ENCODE measurements around the gene MKLN1.

MKLN1 gene

DNA sequence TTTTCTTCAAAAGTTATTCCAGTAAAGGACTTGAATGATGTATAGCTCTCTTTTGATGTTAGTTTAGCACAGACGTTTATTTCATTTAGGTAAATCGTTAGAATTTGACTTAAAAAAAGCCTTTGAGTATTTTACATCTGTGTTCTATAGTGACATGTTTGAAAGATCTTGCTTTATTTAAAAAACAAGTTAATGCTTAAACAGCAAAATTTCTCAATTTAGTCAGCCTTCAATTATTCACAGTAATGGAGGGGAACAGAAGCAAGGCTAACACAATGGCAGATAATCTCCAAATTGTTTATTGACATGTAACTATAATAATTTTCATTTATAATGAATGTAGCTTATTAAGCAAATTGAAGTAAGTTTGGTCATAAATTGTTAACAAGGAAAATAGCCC lies 63.5 kb downstream of the MKLN1 start:
- FAIRE-seq (no peak), DNase-seq (ENCODE audit: insufficient read length, low spot score) (no peak)
- TF ChIP-seq, protein P1, sequence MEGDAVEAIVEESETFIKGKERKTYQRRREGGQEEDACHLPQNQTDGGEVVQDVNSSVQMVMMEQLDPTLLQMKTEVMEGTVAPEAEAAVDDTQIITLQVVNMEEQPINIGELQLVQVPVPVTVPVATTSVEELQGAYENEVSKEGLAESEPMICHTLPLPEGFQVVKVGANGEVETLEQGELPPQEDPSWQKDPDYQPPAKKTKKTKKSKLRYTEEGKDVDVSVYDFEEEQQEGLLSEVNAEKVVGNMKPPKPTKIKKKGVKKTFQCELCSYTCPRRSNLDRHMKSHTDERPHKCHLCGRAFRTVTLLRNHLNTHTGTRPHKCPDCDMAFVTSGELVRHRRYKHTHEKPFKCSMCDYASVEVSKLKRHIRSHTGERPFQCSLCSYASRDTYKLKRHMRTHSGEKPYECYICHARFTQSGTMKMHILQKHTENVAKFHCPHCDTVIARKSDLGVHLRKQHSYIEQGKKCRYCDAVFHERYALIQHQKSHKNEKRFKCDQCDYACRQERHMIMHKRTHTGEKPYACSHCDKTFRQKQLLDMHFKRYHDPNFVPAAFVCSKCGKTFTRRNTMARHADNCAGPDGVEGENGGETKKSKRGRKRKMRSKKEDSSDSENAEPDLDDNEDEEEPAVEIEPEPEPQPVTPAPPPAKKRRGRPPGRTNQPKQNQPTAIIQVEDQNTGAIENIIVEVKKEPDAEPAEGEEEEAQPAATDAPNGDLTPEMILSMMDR (IDR thresholded peaks at IDR 0.05; ENCODE audit: insufficient read depth, missing control alignments) = no peak

DNA sequence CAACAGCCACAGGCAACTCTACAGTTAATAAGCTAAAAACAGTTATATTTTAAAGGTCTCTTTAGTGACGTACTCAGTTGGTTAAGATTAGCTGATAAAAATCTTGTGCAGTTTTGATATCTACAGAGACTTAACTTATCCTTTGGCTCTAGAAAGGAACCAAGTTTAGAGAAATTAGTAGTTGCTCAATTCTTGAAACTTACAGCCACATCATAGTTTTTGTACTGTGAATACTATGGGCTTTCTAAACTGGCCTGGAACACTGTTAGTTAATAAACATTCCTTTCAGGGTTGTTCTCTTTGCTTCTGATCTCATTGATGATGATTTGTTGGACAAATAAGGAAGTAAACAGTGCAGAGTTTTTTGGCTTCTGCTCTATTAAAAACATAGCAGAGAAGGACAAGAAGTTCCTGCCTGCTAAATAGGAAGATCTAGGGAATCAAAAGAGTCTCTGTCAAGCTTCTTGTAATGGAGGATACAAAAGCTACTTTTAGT lies 73.1 kb downstream of the MKLN1 start:
- no peak for DNase-seq (ENCODE audit: insufficient read length, low spot score)
- no peak for FAIRE-seq
- TF ChIP-seq, protein P1 (IDR thresholded peaks at IDR 0.05; ENCODE audit: insufficient read depth, missing control alignments) = no peak

DNA sequence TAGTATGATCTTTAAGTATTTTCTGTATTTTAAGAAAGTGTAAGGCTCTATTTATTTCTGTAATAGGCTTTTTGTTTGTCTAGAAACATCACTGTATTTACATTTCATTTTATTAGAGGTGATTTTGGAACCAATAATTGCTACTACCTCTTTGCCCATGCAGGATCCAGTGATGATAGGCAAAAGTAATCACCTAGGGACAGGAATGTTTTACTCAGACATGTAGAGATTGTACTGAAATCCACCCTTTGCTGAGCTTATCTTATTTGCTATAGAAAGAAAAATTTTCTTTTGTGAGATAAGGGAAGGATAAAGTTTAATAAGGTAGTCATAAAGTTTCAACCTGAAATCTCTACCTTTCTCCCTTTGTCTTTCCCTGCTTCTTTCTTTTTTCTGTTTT lies 73.5 kb downstream of the MKLN1 start:
- TF ChIP-seq, protein P1 (IDR thresholded peaks at IDR 0.05; ENCODE audit: insufficient read depth, missing control alignments) = no peak
- DNase-seq (ENCODE audit: insufficient read length, low spot score) (no peak), FAIRE-seq (no peak)

DNA sequence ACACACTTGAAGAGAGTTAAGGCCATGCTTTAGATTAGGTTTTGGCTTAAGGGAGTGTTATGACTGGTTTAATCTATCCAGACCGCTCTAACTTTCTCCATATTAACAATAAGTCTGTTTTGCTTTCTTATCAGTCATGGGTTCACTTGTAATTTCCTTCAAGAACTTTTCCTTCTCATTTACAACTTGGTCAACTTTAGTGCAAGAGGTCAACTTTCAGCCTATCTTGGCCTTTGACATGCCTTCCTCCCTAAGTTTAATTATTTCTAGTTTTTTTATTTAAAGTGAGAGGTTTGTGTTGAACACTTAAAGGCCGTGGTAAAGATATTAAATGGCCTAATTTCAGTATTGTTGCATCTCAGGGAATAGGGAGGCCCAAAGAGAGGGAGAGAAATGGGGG lies 75.6 kb downstream of the MKLN1 start:
- TF ChIP-seq, protein P1 (IDR thresholded peaks at IDR 0.05; ENCODE audit: insufficient read depth, missing control alignments) = no peak
- DNase-seq (ENCODE audit: insufficient read length, low spot score) (no peak), FAIRE-seq (no peak)

DNA sequence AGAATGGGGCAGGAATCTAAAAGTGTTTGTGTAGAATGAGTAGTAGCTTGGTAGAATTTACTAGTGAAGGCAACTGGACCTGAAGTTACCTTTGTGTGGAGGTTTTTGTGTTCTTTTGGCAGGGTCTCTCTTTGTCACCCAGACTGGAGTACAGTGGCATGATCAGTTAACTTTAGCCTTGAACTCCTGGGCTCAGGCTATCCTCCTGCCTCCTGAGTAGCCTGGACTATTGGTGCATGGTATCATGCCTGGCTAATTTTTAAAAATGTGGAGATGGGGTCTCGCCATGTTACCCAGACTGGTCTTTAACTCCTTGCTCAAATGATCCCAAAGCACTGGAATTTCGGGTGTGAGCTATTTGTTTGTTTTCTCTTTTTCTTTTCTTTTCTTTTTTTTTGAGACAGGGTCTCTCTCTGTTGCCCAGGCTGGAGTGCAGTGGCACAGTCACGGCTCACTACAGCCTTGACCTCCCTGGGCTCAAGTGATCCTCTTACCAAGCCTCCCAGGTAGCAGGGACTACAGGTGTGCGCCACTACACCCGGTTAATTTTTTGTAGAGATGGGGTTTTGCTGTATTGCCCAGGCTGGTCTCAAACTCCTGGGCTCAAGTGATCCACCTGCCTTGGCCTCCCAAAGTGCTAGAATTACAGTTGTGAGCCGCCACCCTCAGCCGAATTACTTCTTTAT lies 76.7 kb downstream of the MKLN1 start:
- DNase-seq (ENCODE audit: insufficient read length, low spot score) = no peak
- FAIRE-seq = no peak
- TF ChIP-seq, protein P1 (IDR thresholded peaks at IDR 0.05; ENCODE audit: insufficient read depth, missing control alignments) = no peak

DNA sequence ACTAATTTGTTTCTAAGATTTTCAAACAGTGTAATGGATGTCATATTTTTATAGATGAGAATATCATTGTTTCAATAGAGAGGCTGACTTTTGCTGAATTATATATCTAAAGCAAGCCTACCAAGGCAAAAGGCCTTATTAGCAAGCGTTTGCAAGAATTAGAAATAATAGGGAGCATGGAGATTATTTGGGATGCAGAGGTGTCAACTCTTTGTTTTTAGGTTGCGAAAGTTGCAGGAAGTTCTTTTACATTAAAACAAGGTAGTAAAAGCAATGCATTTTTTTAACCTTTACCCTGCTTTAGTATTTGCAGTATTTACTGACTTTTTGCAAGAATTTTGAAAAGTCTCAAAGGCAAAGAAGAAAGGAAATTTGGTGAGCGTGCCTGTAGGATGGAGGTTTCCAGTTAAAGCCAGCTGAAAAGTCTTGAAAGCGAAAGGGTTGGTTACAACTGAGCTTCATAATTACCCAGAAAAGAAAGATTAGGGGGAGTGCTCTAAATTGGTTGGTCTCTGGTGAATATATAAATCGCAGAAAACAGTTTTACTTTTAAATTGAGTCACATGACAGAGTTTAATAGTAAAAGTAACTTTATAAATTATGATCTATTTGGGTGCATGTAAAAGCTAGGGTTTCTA lies 81.6 kb downstream of the MKLN1 start:
- DNase-seq (ENCODE audit: insufficient read length, low spot score) (no peak), FAIRE-seq (no peak)
- TF ChIP-seq, protein P1 (IDR thresholded peaks at IDR 0.05; ENCODE audit: insufficient read depth, missing control alignments) = no peak

DNA sequence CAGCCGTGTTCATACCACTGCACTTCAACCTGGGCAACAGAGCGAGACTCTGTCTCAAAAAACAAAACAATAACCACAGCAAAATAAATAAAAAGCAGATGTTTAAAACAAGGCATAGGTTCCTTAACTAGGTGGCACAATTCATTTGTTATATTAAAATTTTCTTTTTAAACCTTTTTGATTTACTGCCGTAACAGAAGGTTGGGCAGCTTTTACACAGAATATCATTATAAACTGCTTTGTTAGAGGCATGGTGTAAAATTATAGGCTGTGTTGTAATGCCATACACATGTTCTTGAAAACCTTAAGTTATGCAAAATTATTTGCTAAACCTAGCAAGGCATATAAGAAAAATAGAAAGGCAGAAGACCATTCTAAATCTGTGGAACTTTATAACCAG lies 84.4 kb downstream of the MKLN1 start:
- FAIRE-seq (no peak), DNase-seq (ENCODE audit: insufficient read length, low spot score) (no peak)
- TF ChIP-seq, protein P1 (IDR thresholded peaks at IDR 0.05; ENCODE audit: insufficient read depth, missing control alignments) = no peak

Data from D721Med (cell line).